K562 (cell line): ENCODE measurements around the gene PDE4A.

Source experiments
- DNMT1 ChIP-seq: fragments of 450-650 bp; IDR thresholded peaks from 2 replicates; pipeline ENCODE4 v1.6.1; 2016; ENCODE audit warnings: antibody characterized with exemption, mild to moderate bottlenecking
- ETV5 ChIP-seq: sonication (generic); formaldehyde crosslinking; IDR thresholded peaks from 2 replicates; pipeline ENCODE4 v1.4.0; 2020; ENCODE audit warnings: low read depth, mild to moderate bottlenecking, missing genetic modification reagents
- HDAC1 ChIP-seq, 2 experiments: fragments of 450-650 bp; IDR thresholded peaks; 2 replicates each; pipeline ENCODE4 v1.6.1; 2016 to 2017; ENCODE audit warnings: inconsistent platforms in 1 of 2, mild to moderate bottlenecking in 1 of 2, moderate library complexity in 1 of 2
- POLR2A ChIP-seq: fragments of 450-650 bp; conservative IDR thresholded peaks from 2 replicates; pipeline ENCODE4 v1.6.1; 2016
- POLR2AphosphoS5 ChIP-seq: IDR thresholded peaks from 2 replicates; pipeline ENCODE4 v1.6.1; 2011; ENCODE audit warnings: mild to moderate bottlenecking, low read depth, low read length, moderate library complexity; ENCODE audit not compliant: control insufficient read depth, insufficient read depth
- TF ChIP-seq, protein P1 (sequence below), 2 experiments: IDR thresholded peaks; 2 replicates each; pipeline ENCODE4 v1.6.1; 2012; ENCODE audit warnings: improper control_type of control experiment in 2 of 2, low read depth in 2 of 2, low read length in 2 of 2, borderline replicate concordance in 1 of 2

DNA sequence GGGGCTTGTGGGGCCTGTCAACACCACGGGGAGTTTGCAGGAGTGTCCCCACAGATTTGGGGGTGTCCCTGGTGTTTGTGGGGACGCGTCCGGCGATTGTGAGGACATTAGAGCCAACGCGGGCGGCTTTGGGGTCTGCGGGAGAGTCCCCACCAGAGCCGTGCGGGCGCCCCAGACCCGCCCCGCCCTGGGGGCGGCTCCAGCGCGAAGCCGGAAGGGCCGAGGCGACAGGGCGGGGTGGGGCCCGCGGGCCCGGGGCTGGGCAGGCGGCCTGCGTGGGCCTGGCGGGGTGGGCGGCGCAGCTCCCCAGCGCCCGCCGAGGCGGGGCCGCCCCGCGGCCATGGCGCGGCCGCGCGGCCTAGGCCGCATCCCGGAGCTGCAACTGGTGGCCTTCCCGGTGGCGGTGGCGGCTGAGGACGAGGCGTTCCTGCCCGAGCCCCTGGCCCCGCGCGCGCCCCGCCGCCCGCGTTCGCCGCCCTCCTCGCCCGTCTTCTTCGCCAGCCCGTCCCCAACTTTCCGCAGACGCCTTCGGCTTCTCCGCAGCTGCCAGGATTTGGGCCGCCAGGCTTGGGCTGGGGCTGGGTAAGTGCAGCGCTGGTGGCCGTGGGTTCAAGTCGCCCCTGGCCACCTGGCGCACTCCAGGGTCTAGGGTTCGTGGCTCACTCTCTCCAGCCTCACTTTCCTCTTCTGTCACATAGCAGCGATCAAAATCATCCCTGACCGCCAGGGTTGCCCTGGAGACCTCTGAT, 10.3 kb downstream of the PDE4A start:
- no peak for TF ChIP-seq DNMT1
- TF ChIP-seq ETV5, result no peak
- TF ChIP-seq POLR2A, result no peak
- TF ChIP-seq, protein P1, sequence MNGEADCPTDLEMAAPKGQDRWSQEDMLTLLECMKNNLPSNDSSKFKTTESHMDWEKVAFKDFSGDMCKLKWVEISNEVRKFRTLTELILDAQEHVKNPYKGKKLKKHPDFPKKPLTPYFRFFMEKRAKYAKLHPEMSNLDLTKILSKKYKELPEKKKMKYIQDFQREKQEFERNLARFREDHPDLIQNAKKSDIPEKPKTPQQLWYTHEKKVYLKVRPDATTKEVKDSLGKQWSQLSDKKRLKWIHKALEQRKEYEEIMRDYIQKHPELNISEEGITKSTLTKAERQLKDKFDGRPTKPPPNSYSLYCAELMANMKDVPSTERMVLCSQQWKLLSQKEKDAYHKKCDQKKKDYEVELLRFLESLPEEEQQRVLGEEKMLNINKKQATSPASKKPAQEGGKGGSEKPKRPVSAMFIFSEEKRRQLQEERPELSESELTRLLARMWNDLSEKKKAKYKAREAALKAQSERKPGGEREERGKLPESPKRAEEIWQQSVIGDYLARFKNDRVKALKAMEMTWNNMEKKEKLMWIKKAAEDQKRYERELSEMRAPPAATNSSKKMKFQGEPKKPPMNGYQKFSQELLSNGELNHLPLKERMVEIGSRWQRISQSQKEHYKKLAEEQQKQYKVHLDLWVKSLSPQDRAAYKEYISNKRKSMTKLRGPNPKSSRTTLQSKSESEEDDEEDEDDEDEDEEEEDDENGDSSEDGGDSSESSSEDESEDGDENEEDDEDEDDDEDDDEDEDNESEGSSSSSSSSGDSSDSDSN (IDR thresholded peaks at IDR 0.05; ENCODE audit: borderline replicate concordance in 1 of 2, low read depth in 2 of 2, low read length in 2 of 2), result no peak
- no peak for TF ChIP-seq HDAC1 (IDR thresholded peaks at IDR 0.05)
- TF ChIP-seq POLR2AphosphoS5, result no peak
